HG03045 (cell line): ENCODE data around the gene IGF1R.

Experiments
- ATAC-seq: cut with Tn5 transposase; IDR thresholded peaks from one replicate; pipeline ENCODE4 v1.9.1; 2021; ENCODE audit warnings: mild to moderate bottlenecking, moderate library complexity; ENCODE audit not compliant: unreplicated experiment

The IGF1R gene

GRCh38 chr15:98901434-98902072 is 253.2 kb downstream of the IGF1R start:
- no peak for ATAC-seq

DNA sequence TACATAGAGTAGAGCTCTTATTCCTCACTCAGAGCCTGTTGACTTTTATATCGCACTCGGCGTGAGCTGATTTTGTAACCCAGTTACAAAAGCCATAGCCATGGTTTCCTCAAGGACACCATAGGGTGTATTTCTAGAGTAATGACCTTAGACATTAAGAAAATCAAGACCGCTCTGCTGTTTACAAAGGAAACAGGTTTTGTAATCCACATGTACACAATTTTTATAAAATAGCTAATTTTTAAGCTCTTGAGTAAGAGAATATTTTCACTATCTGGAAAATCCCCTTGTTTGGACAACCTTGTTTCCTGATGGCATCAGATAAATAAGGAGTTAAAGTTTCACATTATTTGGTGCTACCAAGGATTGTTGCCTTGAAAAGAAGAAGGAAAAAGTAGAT is 254.6 kb downstream of the IGF1R start:
- ATAC-seq: no peak

GRCh38 chr15:98903377-98904018 is 255.2 kb downstream of the IGF1R start:
- ATAC-seq: no peak

DNA sequence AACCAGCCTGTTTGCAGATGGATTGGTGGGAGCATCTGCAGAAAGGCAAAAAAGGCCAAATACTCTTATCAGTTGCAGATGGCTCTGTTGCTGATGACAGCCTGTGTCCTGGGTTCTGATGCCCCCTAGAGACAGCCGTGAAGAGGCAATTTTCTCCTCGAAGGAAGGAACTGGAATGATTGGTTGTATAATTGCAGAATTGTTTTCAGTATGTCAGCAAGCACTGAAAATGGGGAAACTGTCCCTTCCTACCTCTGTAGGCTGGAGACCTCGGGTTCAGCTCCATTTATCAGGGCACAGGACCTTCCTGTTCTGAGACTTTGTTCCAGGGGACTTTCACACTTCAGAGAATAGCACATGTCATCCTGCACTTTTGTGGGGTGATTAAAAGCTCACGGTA is 256.2 kb downstream of the IGF1R start:
- ATAC-seq: no peak

GRCh38 chr15:98905963-98906711 is 257.8 kb downstream of the IGF1R start:
- ATAC-seq: no peak

DNA sequence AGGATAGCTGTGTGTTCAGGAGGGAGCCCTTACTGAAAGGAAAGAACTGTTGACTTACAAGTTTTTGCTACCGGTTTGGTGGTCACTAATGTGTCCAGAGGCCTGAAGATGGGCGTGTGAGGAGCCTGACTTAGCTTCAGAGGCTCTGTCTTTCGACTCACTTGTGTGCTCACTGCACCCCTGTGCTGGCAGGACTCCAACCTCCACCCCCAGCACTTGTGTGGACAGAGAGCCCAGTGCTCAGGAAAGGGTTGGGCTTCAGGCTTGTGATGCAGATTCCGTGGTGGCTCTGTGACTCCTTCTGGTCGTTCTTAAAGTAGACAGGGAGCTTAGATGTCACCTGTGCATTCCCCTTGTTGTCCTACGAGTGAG is 258.4 kb downstream of the IGF1R start:
- no peak for ATAC-seq

DNA sequence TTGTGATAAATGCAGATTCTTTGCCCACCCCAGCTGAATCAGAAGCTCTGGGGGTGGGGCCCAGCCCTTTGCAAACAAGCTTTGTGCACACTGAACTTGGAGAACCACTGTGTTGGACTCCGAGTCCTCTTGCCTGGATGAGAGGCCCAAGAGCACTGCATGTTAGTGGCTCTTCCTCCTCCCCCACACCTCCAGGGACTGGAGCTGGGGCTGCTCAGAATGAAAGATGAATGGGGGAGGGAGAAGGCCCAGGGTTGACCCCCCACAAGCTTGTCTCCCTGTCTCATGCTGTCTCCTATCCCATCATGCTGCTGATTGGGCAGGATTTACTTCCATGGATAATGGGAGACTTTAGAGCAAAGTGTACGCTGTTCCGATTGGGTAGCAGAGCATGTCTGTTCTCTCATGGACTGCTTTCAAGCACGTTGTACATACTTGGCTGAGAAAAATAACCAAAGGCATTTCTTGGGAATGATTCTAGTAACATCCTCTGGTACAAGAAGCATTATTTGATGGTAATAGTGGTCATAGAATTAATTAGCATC is 259.7 kb downstream of the IGF1R start:
- no peak for ATAC-seq

DNA sequence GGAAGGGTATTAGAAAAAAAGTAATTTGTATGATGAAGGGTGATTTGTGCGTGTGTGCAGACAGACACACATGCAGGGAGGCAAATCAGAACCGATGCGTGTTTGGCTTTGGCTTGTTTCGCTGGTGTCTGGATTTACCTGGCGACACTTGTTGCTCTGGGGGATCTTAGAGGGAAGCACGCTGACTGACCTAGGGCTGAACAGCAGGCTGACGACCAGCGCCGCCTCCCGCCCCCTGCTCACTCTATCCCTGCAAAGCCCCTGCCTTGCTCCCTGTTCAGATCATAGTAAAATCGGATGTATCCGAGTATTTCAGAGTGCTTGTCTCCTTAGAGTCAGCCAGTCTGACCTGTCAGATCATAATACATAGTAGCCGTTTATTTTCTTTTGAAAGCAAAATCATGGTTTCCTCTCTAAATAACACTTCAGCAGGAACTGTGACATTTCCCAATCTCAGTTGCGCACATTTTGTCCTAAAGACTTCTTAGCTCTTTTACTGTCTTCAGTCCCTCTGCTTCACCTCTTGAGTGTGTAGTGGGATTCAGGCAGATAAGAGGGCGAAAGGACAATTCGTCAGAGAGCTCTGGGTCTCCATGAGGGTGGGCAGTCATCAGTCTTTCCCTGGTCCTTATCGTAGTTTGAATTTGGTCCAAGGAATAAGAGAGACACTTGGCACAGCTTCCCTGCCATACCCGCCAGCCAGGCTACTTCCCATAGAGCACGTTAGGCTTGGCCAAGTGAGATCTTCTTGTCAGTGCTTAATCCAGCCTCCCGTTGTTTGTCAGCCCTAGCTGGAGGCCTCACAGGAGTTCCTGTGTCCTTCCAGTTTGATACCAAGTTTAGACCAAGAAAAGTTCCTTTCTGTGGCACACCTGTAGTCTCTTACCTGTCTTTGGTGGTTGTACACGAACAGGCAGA is 261.9 kb downstream of the IGF1R start:
- ATAC-seq: no peak

GRCh38 chr15:98914626-98915025 is 266.3 kb downstream of the IGF1R start:
- no peak for ATAC-seq

- ATAC-seq: no peak
Observed at GRCh38 chr15:98916826-98917225, 268.5 kb downstream of the IGF1R start.

GRCh38 chr15:98917417-98917816 is 269.1 kb downstream of the IGF1R start:
- no peak for ATAC-seq

DNA sequence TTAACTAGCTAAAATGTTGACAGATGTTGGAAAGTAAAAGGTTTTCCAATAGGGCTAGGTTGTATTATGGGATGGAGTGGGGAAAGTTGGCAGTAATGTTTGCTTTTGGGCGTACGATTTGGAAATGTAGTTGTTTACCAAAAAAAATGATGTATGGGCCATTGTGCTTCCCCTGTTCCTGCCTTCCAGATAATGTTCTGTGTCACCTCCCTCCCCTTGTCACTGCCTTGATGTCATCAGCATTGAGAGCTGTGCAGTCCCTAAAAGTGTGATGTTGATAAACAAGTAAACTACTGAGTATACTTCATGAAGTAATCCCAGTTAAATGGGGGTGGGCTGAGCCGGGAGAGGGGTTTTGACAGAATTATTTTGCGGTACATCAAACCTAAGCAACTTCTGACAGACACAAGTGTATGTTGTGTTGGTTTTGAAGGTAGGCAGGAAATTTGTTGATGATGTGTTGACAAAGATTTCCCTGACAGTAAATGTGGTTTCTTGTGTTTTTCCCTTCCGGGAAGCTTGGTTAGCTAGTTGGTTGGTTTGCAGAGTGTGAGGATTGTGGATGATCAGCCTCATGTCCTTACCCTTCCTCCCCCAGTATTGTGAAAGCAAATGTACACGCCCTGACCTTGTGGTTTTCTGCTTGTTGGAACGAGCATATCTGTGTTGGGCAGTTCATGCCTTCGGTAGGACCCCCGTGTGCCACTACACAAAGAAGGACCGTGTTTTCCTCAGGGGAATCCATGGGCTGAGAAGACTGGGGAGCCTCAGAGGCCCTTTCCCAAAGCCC is 271.9 kb downstream of the IGF1R start:
- no peak for ATAC-seq

- ATAC-seq: no peak
Observed at GRCh38 chr15:98923171-98923570, 274.8 kb downstream of the IGF1R start.

DNA sequence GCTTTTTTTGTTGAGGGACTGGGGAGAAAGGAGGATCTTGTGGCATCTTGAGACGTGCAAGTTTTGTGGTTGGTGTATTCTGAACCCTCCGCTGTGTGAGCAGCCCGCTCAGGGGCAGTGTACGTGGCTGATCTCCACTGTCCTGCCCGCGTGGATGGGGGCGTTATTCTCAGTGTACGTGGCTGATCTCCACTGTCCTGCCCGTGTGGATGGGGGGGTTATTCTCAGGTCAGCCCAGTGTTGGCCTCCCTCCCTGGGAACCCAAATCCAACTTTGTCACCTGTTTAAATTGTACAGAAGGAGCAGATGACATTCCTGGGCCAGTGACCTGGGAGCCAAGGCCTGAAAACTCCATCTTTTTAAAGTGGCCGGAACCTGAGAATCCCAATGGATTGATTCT is 275.2 kb downstream of the IGF1R start:
- ATAC-seq: no peak

DNA sequence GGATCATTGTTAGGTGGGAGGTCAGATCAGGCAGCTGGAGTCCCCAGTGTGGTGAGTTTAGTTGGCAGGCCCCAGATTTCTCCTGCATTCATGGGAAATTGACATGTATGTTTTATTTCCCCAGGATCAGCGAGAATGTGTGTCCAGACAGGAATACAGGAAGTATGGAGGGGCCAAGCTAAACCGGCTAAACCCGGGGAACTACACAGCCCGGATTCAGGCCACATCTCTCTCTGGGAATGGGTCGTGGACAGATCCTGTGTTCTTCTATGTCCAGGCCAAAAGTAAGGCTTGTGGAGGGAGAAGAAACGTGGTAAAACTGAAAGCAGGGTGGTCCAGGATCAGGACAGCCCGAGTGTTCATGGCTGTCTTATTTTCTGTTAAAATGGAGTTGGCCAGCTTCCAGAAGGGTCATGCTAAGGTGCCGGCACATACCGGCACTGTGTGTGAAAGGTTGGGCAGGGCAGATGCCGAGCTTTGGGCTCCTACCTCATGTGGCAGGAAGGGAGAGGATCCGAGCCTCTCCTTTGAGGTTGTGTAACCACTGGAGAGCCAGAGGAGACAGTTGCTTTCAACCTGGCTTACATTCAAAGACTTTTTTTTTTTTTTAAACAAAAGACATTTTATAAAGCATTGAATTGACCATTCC is 276.2 kb downstream of the IGF1R start:
- ATAC-seq: no peak

- no peak for ATAC-seq
Observed at GRCh38 chr15:98926236-98926635, 277.9 kb downstream of the IGF1R start.

GRCh38 chr15:98927022-98927421 is 278.7 kb downstream of the IGF1R start:
- no peak for ATAC-seq

DNA sequence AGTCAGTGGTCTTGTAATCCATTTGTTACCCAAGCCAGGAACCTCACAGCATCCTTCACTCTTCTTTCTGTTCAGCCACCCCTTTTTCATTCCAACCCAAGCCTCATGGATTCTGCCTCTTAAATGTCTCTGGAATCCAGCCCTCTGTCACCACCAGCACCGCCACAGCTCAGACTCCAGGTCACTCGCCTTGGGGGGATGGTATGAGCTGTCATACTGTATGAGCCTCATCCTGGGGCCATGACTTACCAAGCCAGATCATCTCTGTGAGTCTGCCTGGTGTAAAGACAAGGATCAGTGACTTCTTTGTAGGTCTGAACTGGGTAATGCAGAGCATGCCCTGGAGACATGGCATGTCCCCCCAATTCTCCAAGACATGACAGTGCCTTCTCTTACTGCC is 279.7 kb downstream of the IGF1R start:
- no peak for ATAC-seq

DNA sequence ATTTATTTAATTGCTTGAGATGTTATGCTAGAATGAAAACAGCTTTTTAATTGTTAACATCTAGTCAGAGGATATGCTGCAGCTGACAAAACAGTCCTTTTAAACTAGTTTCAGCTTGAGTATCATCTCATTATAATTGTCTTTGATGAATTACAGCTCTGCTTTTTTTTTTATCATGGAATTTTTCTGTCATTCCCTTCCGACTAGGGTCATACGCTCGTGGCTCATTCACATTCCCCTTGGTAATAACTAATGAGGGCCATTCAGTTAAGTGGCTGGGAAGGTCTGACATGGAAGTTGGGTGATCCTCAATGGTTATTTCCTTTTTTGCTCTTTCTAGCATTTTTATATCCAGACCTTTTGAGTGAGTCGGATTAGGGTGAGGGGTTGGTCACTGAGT is 282.2 kb downstream of the IGF1R start:
- no peak for ATAC-seq

DNA sequence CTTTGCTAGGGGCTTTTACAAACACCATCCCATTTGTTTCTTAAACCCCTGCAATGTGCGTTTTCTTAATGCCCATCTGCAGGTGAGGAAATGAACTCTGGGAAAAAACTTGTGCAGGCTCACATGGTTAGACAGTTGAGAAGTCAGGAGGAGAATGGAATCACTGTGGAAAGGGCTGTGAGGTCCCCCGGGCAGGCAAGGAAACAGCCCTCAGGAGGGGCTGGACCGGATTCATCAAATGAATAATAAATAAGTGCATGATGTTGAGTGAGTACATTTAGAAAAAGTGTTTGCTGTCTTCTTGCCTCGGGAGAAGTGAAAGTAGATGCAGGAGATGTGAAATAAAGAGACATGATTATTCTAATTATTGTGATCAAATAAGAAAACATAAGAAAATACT is 282.7 kb downstream of the IGF1R start:
- no peak for ATAC-seq
